Epithelial cell of esophagus (primary cell): ENCODE data around the gene CAMKMT.

ENCODE experiments used
- DNase-seq: peaks from one replicate; pipeline ENCODE4 v3.0.0; 2010; ENCODE audit warnings: low read depth
- H3K4me3 ChIP-seq: 2 replicates; pipeline ENCODE4 v1.5.1; 2011; ENCODE audit warnings: mild to moderate bottlenecking, low read length, control low read depth
- CTCF ChIP-seq: IDR thresholded peaks from 2 replicates; pipeline ENCODE4 v1.5.1; 2011; ENCODE audit warnings: low read depth, mild to moderate bottlenecking, low read length, control low read depth, inconsistent platforms; ENCODE audit not compliant: insufficient read depth; ENCODE audit errors: missing control alignments

Gene CAMKMT

GRCh38 chr2:44510246-44510645 lies 148.5 kb downstream of the CAMKMT start:
- H3K4me3 ChIP-seq = no peak overlapping the region
- TF ChIP-seq CTCF = no peak
- peak; percentile 64 for DNase-seq

- peak; percentile 57 for DNase-seq
- no peak for TF ChIP-seq CTCF
- no peak overlapping the region for H3K4me3 ChIP-seq
These were observed 153.7 kb downstream of the CAMKMT start for GRCh38 chr2:44515416-44515815.

GRCh38 chr2:44519026-44519425 lies 157.3 kb downstream of the CAMKMT start:
- H3K4me3 ChIP-seq = no peak overlapping the region
- no peak for TF ChIP-seq CTCF
- no peak for DNase-seq

GRCh38 chr2:44522846-44523245 lies 161.1 kb downstream of the CAMKMT start:
- DNase-seq = no peak
- TF ChIP-seq CTCF = no peak
- no peak overlapping the region for H3K4me3 ChIP-seq

GRCh38 chr2:44524347-44524926 lies 162.7 kb downstream of the CAMKMT start:
- DNase-seq = no peak
- TF ChIP-seq CTCF = no peak
- H3K4me3 ChIP-seq = no peak overlapping the region

GRCh38 chr2:44526352-44526751 lies 164.6 kb downstream of the CAMKMT start:
- no peak for DNase-seq
- TF ChIP-seq CTCF = no peak

GRCh38 chr2:44528595-44528994 lies 166.8 kb downstream of the CAMKMT start:
- H3K4me3 ChIP-seq = no peak overlapping the region
- TF ChIP-seq CTCF = no peak
- DNase-seq = peak; percentile 65

More at GRCh38 chr2:44526352-44526751, 164.6 kb downstream of the CAMKMT start:
- no peak overlapping the region for H3K4me3 ChIP-seq
